GM23248 (cell line): ENCODE data around the gene JUND. TPM values are rescaled to one million over a fixed set of nuclear protein-coding genes. Genes with fewer than 3 reads are reported as not detected.

ENCODE experiments used
- DNase-seq: peaks from one replicate; pipeline ENCODE4 v3.0.0-alpha.2; 2015
- H2AFZ ChIP-seq: fragments of 200-600 bp; sonication (generic); 2 replicates; pipeline ENCODE4 v1.6.1; 2016; ENCODE audit warnings: antibody characterized with exemption
- H3F3A ChIP-seq: fragments of 200-600 bp; sonication (generic); 2 replicates; pipeline ENCODE4 v1.6.1; 2016; ENCODE audit warnings: mild to moderate bottlenecking, antibody characterized with exemption, mixed run types; ENCODE audit not compliant: insufficient read depth
- H3K27ac ChIP-seq: fragments of 200-600 bp; sonication (generic); 2 replicates; pipeline ENCODE4 v1.5.1; 2016; ENCODE audit warnings: mild to moderate bottlenecking
- H3K27me3 ChIP-seq: fragments of 200-600 bp; sonication (generic); replicated peaks from 2 replicates; pipeline ENCODE4 v1.6.1; 2016; ENCODE audit warnings: mild to moderate bottlenecking; ENCODE audit not compliant: insufficient read depth
- H3K36me3 ChIP-seq: fragments of 200-600 bp; sonication (generic); 2 replicates; pipeline ENCODE4 v1.6.1; 2016; ENCODE audit warnings: low read depth, mild to moderate bottlenecking
- H3K4me1 ChIP-seq: fragments of 200-600 bp; sonication (generic); 2 replicates; pipeline ENCODE4 v1.6.1; 2016; ENCODE audit warnings: mild to moderate bottlenecking; ENCODE audit not compliant: insufficient read depth
- H3K4me2 ChIP-seq: fragments of 200-600 bp; sonication (generic); one replicate; pipeline ENCODE4 v1.6.1; 2016; ENCODE audit warnings: mild to moderate bottlenecking; ENCODE audit not compliant: unreplicated experiment
- H3K4me3 ChIP-seq: fragments of 200-600 bp; sonication (generic); 2 replicates; pipeline ENCODE4 v1.5.1; 2016; ENCODE audit warnings: mild to moderate bottlenecking
- H3K79me2 ChIP-seq: fragments of 200-600 bp; sonication (generic); 2 replicates; pipeline ENCODE4 v1.6.1; 2016; ENCODE audit warnings: mild to moderate bottlenecking; ENCODE audit not compliant: insufficient read depth
- H3K9ac ChIP-seq: fragments of 200-600 bp; sonication (generic); 2 replicates; pipeline ENCODE4 v1.6.1; 2016; ENCODE audit warnings: mild to moderate bottlenecking
- H3K9me2 ChIP-seq: fragments of 200-600 bp; sonication (generic); 2 replicates; pipeline ENCODE4 v1.6.1; 2016; ENCODE audit warnings: mixed run types, mild to moderate bottlenecking, moderate library complexity; ENCODE audit not compliant: insufficient read depth
- H3K9me3 ChIP-seq: fragments of 200-600 bp; sonication (generic); one replicate; pipeline ENCODE4 v1.6.1; 2017; ENCODE audit warnings: low read depth
- H4K20me1 ChIP-seq: fragments of 200-600 bp; sonication (generic); 2 replicates; pipeline ENCODE4 v1.6.0; 2016; ENCODE audit not compliant: insufficient read depth
- EZH2 ChIP-seq: fragments of 200-600 bp; sonication (generic); IDR thresholded peaks from 2 replicates; pipeline ENCODE4 v1.6.1; 2018; ENCODE audit warnings: antibody characterized with exemption, mild to moderate bottlenecking; ENCODE audit not compliant: insufficient read depth, poor library complexity, severe bottlenecking
- EZH2phosphoT487 ChIP-seq: fragments of 200-600 bp; sonication (generic); IDR thresholded peaks from 2 replicates; pipeline ENCODE4 v1.6.1; 2018; ENCODE audit warnings: antibody characterized with exemption, moderate library complexity, mild to moderate bottlenecking, low read depth; ENCODE audit not compliant: insufficient read depth
- WGBS, 2 experiments: methylation state at CpG; one replicate each; pipeline ENCODE4 v1.1.6; 2015 to 2017; ENCODE audit warnings: low lambda C conversion rate in 2 of 2, low coverage in 1 of 2; ENCODE audit errors: missing lambda C conversion rate in 2 of 2; 5-methylcytosine and 5-hydroxymethylcytosine counted together
- in situ Hi-C: fragments of 300-500 bp; cut with MboI; formaldehyde crosslinking; loops from 2 replicates; pipeline ENCODE4 v1.15.0; 2020
- polyA plus RNA-seq: library from polyadenylated mRNA; unstranded; fragments of >200 nt; fragmentation: Nextera tagmentation; extraction: Ambion mirVana; gene quantifications from 2 replicates; pipeline ENCODE4 v1.2.1, GENCODE V29; 2016
- total RNA-seq: library from RNA; depleted of rRNA; stranded (reverse); fragments of >200 nt; shearing (Covaris generic); gene quantifications from 2 replicates; pipeline ENCODE4 v1.2.3, GENCODE V29; 2014

The JUND gene
- total and polyA plus RNA-seq, 2 experiments from 2014 or later, result 15.3 to 172 TPM

- Histone ChIP-seq H3K4me2 (peak overlapping the region; percentile 92), H3F3A (peaks cover 36% of the 10 kb centered on the region), H3K4me3 (0 out of 2 replicates have a peak overlapping the region, but pooled peaks have one; percentile 72), H3K27me3 (no peaks in the 10 kb centered on the region), H4K20me1 (no peaks in the 10 kb centered on the region), H3K9me3 (no peaks in the 10 kb centered on the region), H3K9me2 (no peaks in the 10 kb centered on the region), H3K79me2 (no peaks in the 10 kb centered on the region), H3K9ac (peak overlapping the region; percentile 94), H3K4me1 (peaks cover 20% of the 10 kb centered on the region), H3K36me3 (no peaks in the 10 kb centered on the region), H2AFZ (peak overlapping the region; percentile 63), H3K27ac (peak overlapping the region; percentile 88)
- no peak for TF ChIP-seq EZH2phosphoT487
- TF ChIP-seq EZH2, result no peak
- in situ Hi-C loops, result no loop called here
- DNase-seq, result no peak
- 71% methylated on average over 18 of the region's 18 CpGs for WGBS, 2 experiments
Measured at GRCh38 chr19:18293642-18294466, 12.4 kb upstream of the JUND start.

GRCh38 chr19:18292810-18293641 lies 11.6 kb upstream of the JUND start:
- H3K4me1 ChIP-seq, result peaks cover 12% of the 10 kb centered on the region
- H3K36me3 ChIP-seq, result no peaks in the 10 kb centered on the region
- H3K27ac ChIP-seq, result peak overlapping the region; percentile 88
- no peaks in the 10 kb centered on the region for H3K27me3 ChIP-seq
- no peaks in the 10 kb centered on the region for H3K9me2 ChIP-seq
- H3K9me3 ChIP-seq, result no peaks in the 10 kb centered on the region
- peak overlapping the region; percentile 63 for H2AFZ ChIP-seq
- 9 to 11% methylated on average over 24 to 31 of the region's 31 CpGs for WGBS, 2 experiments
- DNase-seq, result peak; percentile 69
- no peaks in the 10 kb centered on the region for H3K79me2 ChIP-seq
- no peak for TF ChIP-seq EZH2
- peak overlapping the region; percentile 94 for H3K9ac ChIP-seq
- peaks cover 28% of the 10 kb centered on the region for H3F3A ChIP-seq
- peak overlapping the region; percentile 92 for H3K4me2 ChIP-seq
- peak overlapping the region; percentile 72 for H3K4me3 ChIP-seq
- no peaks in the 10 kb centered on the region for H4K20me1 ChIP-seq
- in situ Hi-C loops, result no loop called here

GRCh38 chr19:18292462-18292809 lies 11.0 kb upstream of the JUND start:
- H3K36me3 ChIP-seq, result no peaks in the 10 kb centered on the region
- H3K27me3 ChIP-seq, result no peaks in the 10 kb centered on the region
- peak overlapping the region; percentile 72 for H3K4me3 ChIP-seq
- peak overlapping the region; percentile 88 for H3K27ac ChIP-seq
- TF ChIP-seq EZH2 (no peak), EZH2phosphoT487 (no peak)
- H3K79me2 ChIP-seq, result no peaks in the 10 kb centered on the region
- peak overlapping the region; percentile 63 for H2AFZ ChIP-seq
- peak overlapping the region; percentile 94 for H3K9ac ChIP-seq
- H3K9me2 ChIP-seq, result no peaks in the 10 kb centered on the region
- H3K4me2 ChIP-seq, result peak overlapping the region; percentile 92
- 0 to 6% methylated on average over 11 to 20 of the region's 20 CpGs for WGBS, 2 experiments
- DNase-seq, result no peak
- H3K9me3 ChIP-seq, result no peaks in the 10 kb centered on the region
- in situ Hi-C loops, result no loop called here
- H3K4me1 ChIP-seq, result peaks cover 12% of the 10 kb centered on the region; the same call in 1 of the 2 replicates
- no peaks in the 10 kb centered on the region for H4K20me1 ChIP-seq
- H3F3A ChIP-seq, result peaks cover 22% of the 10 kb centered on the region

- H2AFZ ChIP-seq, result peak overlapping the region; percentile 63
- peak overlapping the region; percentile 94 for H3K9ac ChIP-seq
- H3K9me2 ChIP-seq, result no peaks in the 10 kb centered on the region
- WGBS, 2 experiments, result 0 to 1% methylated on average over 22 to 65 of the region's 75 CpGs
- H3K27ac ChIP-seq, result peak overlapping the region; percentile 88
- peak overlapping the region; percentile 92 for H3K4me2 ChIP-seq
- H3K4me1 ChIP-seq, result peaks cover 12% of the 10 kb centered on the region; the same call in 1 of the 2 replicates
- DNase-seq, result peak; percentile 86
- no peaks in the 10 kb centered on the region for H3K27me3 ChIP-seq
- TF ChIP-seq EZH2phosphoT487 (no peak), EZH2 (no peak)
- H3K79me2 ChIP-seq, result no peaks in the 10 kb centered on the region
- H3K9me3 ChIP-seq, result no peaks in the 10 kb centered on the region
- H3K36me3 ChIP-seq, result no peaks in the 10 kb centered on the region
- no peaks in the 10 kb centered on the region for H4K20me1 ChIP-seq
- peaks cover 17% of the 10 kb centered on the region for H3F3A ChIP-seq
- H3K4me3 ChIP-seq, result peak overlapping the region; percentile 72
- in situ Hi-C loops, result no loop called here
Measured at GRCh38 chr19:18291590-18292461, 10.4 kb upstream of the JUND start.
